ENCODE measurements around the gene TNKS2. TPM values are rescaled to one million over a fixed set of nuclear protein-coding genes. Genes with fewer than 3 reads are reported as not detected.

The TNKS2 gene
- total and polyA plus RNA-seq, 12 donors = 4.7 to 21.1 (median 14.0) TPM

DNA sequence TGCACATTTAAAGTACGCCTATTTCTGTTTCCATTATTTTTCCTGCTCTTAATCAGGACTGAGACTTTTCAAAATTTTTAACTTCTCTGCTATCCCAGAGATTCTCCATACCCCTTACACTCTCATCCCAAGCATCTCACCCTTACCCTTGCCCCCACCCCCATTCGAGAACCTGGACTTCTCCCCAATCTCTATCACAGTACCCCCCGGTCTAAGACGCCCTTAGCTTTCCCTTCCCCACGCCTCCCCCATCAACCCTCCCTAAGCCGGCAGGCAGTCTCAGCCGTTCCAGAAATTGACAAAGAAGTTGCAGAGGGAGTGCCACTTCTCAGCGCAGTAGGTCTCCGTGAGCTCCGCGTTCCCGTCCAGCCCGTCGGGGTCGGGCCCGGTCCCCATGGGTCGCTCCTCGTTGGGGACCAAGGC, 109.7 kb downstream of the TNKS2 start:
- Histone ChIP-seq H3K27ac (peak overlapping the region in 9 of 10 donors; percentile 51 to 85 (median 74)), H3K4me3 (peak overlapping the region; percentile 54 to 95 (median 80)), H3K36me3 (peaks cover 0 to 4% (median 0%) of the 10 kb centered on the region in 9 donors), H3K4me1 (peaks cover 0 to 23% (median 12%) of the 10 kb centered on the region in 9 donors), H3K27me3 (no peaks in the 10 kb centered on the region), H3K9me3 (peaks cover 0 to under 1% (median 0%) of the 10 kb centered on the region in 11 donors)
- TF ChIP-seq, protein P1, sequence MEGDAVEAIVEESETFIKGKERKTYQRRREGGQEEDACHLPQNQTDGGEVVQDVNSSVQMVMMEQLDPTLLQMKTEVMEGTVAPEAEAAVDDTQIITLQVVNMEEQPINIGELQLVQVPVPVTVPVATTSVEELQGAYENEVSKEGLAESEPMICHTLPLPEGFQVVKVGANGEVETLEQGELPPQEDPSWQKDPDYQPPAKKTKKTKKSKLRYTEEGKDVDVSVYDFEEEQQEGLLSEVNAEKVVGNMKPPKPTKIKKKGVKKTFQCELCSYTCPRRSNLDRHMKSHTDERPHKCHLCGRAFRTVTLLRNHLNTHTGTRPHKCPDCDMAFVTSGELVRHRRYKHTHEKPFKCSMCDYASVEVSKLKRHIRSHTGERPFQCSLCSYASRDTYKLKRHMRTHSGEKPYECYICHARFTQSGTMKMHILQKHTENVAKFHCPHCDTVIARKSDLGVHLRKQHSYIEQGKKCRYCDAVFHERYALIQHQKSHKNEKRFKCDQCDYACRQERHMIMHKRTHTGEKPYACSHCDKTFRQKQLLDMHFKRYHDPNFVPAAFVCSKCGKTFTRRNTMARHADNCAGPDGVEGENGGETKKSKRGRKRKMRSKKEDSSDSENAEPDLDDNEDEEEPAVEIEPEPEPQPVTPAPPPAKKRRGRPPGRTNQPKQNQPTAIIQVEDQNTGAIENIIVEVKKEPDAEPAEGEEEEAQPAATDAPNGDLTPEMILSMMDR (IDR thresholded peaks at IDR 0.05) = no peak
- 8 to 9% methylated on average over 18 of the region's 18 CpGs for WGBS, 2 donors
- intact Hi-C loops (cut with DNase I) = loop anchor here in 4 of 10 donors (5.0 to 10.0 kb wide), 3 partner anchors 111 to 151 kb away; partner anchors contain the start of gene TNKS2 (in 2 of the 4)
- ATAC-seq (peak in 2 of 8 donors; percentile 20 to 55), DNase-seq (no peak)

DNA sequence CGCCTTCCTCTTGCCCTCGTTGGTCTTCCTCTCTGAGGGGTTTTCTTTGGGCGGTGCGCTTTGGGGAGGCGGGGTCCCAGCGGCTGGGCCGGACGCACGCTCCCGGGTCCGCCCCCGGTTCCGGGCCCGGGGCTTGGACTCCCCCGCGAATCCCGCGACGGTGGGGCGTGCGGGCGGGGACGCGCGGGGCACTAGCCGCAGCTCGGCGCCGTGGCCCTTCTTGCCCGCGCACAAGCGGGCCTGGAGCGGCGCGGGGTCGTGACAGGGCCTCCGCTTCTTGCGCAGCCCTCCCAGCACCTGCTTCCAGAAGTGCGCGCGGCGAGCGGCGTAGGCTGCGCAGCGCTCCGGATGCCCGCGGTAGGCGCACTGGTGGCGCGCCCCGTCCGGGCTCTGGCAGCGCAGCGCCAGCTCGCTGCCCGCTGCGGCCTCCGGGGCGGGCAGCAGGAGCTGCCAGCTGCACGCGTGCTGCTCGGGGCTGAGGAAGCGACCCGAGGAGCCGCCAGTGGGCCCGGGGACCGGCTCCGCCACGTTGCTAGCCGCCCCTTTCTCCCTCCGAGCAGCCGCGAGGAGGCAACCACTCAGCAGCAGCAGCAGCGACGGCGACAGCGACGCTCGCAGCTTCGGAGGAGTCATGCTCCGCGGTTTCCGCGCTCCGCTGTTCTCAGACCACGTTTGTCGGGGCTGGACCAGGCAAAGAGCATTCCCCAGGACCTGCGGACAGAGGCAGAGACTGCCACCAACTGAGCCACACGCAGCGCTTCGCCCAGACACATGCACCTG, 110.3 kb downstream of the TNKS2 start:
- H3K4me3 ChIP-seq = peak overlapping the region; percentile 54 to 95 (median 80)
- H3K4me1 ChIP-seq = peaks cover 0 to 23% (median 12%) of the 10 kb centered on the region in 9 donors
- peaks cover 0 to 4% (median 0%) of the 10 kb centered on the region in 7 donors for H3K27me3 ChIP-seq
- H3K36me3 ChIP-seq = peaks cover 0 to 4% (median 0%) of the 10 kb centered on the region in 9 donors
- peak overlapping the region; percentile 39 to 85 (median 70) for H3K27ac ChIP-seq
- ATAC-seq (peak; percentile 95 to 97 (median 96)), DNase-seq (peak; percentile 65 to 76)
- TF ChIP-seq, protein P1 (IDR thresholded peaks at IDR 0.05) = peak in 7 of 9 donors; percentile 25 to 72 (median 50)
- intact Hi-C loops (cut with DNase I) = loop anchor here in 4 of 10 donors (5.0 to 10.0 kb wide), 3 partner anchors 111 to 151 kb away; partner anchors contain the start of gene TNKS2 (in 2 of the 4)
- H3K9me3 ChIP-seq = peaks cover 0 to 4% (median 0%) of the 10 kb centered on the region in 11 donors
- WGBS, 2 donors = 0 to 1% methylated on average over 89 to 93 of the region's 93 CpGs

DNA sequence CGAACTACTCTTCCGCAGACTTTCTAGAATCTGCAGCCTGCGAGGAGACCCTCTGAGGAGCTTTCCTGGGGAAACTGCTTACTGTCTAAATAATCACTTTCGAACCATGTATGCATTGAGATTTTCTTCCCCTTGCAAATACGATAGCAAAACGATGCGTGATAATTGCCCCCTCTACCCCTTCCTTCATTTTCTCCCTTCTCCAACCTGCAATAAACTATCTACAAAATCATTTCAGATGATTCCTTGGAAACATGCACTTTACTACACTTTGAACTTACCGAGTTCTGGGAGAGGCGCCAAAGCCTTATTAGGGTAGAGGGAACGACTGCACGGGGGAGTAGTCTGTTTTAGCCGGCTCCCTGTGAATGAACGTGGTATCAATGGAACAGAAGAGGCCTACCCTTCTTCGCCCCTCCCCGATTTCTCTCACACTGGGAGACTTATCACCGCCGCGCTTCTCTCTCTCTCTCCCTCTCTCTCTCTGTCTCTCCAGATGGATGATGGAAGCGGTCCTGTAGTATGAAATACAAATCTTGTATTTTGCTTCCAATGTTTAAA, 111.0 kb downstream of the TNKS2 start, which contains the start of gene FGFBP3:
Gene FGFBP3 (minus strand): TSS at position 370 of the 561 bp plus-strand sequence. CDS start 517 bp downstream, outside the sequence.
- Histone ChIP-seq H3K4me3 (peak within 1 kb of the TSS; percentile 54 to 95 (median 80)), H3K9me3 (peaks cover 0 to 4% (median 0%) of the 10 kb centered on the region in 11 donors), H3K36me3 (peaks cover 0 to 4% (median 0%) of the 10 kb centered on the region in 9 donors), H3K27ac (peak within 1 kb of the TSS; percentile 39 to 85 (median 70)), H3K4me1 (peaks cover 0 to 23% (median 12%) of the 10 kb centered on the region in 9 donors), H3K27me3 (peaks cover 0 to 6% (median 0%) of the 10 kb centered on the region in 7 donors)
- ATAC-seq = peak; percentile 13 to 65 (median 56)
- 0 to 1% methylated on average over 19 of the region's 19 CpGs for WGBS, 2 donors
- intact Hi-C loops (cut with DNase I) = loop anchor here in 4 of 10 donors (5.0 to 10.0 kb wide), 3 partner anchors 112 to 152 kb away; partner anchors contain the start of gene TNKS2 (in 2 of the 4)
- peak in 1 of 2 donors; percentile 18 for DNase-seq
- TF ChIP-seq, protein P1 (IDR thresholded peaks at IDR 0.05) = no peak

DNA sequence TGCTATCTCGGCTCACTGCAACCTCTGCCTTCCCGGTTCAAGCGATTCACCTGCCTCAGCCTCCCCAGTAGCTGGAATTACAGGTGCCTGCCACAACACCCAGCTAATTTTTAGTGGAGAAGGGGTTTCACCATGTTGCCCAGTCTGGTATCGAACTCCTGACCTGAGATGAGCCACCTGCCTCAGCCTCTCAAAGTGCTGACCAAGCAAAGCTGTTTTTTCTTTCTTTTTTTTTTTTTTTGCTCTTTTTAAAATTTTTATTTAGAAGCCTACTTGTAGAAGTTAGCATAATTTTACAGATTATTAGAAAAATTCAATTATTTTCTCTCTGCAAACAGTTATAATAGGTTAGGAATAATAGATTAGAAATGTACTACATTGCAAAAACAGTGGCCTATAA, 112.2 kb downstream of the TNKS2 start:
- intact Hi-C loops (cut with DNase I) = loop anchor here in 7 of 10 donors (5.0 to 10.0 kb wide), 6 partner anchors 56 to 523 kb away; no protein-coding TSS in a partner anchor
- Histone ChIP-seq H3K4me3 (no peak overlapping the region), H3K27ac (no peak overlapping the region), H3K9me3 (peaks cover 0 to 4% (median 0%) of the 10 kb centered on the region in 11 donors), H3K4me1 (peaks cover 0 to 23% (median 12%) of the 10 kb centered on the region in 9 donors), H3K27me3 (peaks cover 0 to 13% (median 0%) of the 10 kb centered on the region in 7 donors), H3K36me3 (peaks cover 0 to 4% (median 0%) of the 10 kb centered on the region in 9 donors)
- TF ChIP-seq, protein P1 (IDR thresholded peaks at IDR 0.05) = no peak
- 88 to 92% methylated on average over 4 of the region's 4 CpGs for WGBS, 2 donors
- DNase-seq (no peak), ATAC-seq (no peak)

Data from heart right ventricle (tissue), 16 donors.